Measurements from ENCODE around the gene CDK14. TPM values are rescaled to one million over a fixed set of nuclear protein-coding genes. Genes with fewer than 3 reads are reported as not detected.

Gene CDK14
- total and polyA plus RNA-seq, 2 donors (not counting 3 experiments of a cell fraction or from before 2014, with no cell fraction given): 5.5 to 34.2 TPM

- H3K9me1 ChIP-seq (replicated peaks; ENCODE audit: control insufficient read depth, extremely low read depth, insufficient read depth, low read length): no peaks in the 10 kb centered on the region
- no peaks in the 10 kb centered on the region for H3K27me3 ChIP-seq (ENCODE audit: control insufficient read depth in 2 of 2, insufficient read depth in 2 of 2, low read length in 2 of 2)
- dilution Hi-C loops (cut with MboI; ENCODE audit: extremely low pct_ligation_motif_present, low sequenced_read_pairs): no loop called here
- H3K4me3 ChIP-seq (replicated peaks in 1 of 3; ENCODE audit: insufficient read depth in 1 of 3, low read depth in 1 of 3, low read length in 3 of 3): no peak overlapping the region
- no peak overlapping the region for H2AFZ ChIP-seq (ENCODE audit: low read depth, low read length)
- CTCF ChIA-PET: interaction anchor here (0.6 to 3.2 kb wide), 34 partner anchors 10 to 405 kb away, joined by 3 to 71 read pairs (median 3); partner anchors contain the start of gene CDK14
- no TSS peak for BruUV-seq (replicated peaks)
- no peaks in the 10 kb centered on the region for H4K20me1 ChIP-seq (replicated peaks; ENCODE audit: control insufficient read depth, extremely low read depth, insufficient read depth, low read length)
- H3K36me3 ChIP-seq (ENCODE audit: control insufficient read depth in 2 of 2, extremely low read depth in 1 of 2, insufficient read depth in 2 of 2, low read length in 2 of 2): no peaks in the 10 kb centered on the region
- no peaks in the 10 kb centered on the region for H3K9me3 ChIP-seq (replicated peaks; ENCODE audit: control insufficient read depth, insufficient read depth, low read length)
- H3K4me2 ChIP-seq (ENCODE audit: insufficient read depth, low read length): no peak overlapping the region
- H3K27ac ChIP-seq (ENCODE audit: insufficient read depth, low read depth, low read length): no peak overlapping the region
- DNase-seq (ENCODE audit: low read depth, low spot score) (peak; percentile 75), FAIRE-seq (peak; percentile 62)
- H3K9ac ChIP-seq (replicated peaks; ENCODE audit: extremely low read depth, insufficient read depth, low read length): no peak overlapping the region
- POLR2A ChIA-PET: no interaction called here
- peaks cover 10% of the 10 kb centered on the region for H3K79me2 ChIP-seq (ENCODE audit: control insufficient read depth, insufficient read depth, low read length)
- intact Hi-C loops (cut with micrococcal nuclease): loop anchor here (1.0 to 10.0 kb wide), 4 partner anchors 33 to 475 kb away; partner anchors contain the start of genes CDK14 and STEAP1
- H3K4me1 ChIP-seq (ENCODE audit: control insufficient read depth, extremely low read depth, insufficient read depth, low read length): peaks cover 18% of the 10 kb centered on the region
- no peak for TF ChIP-seq EZH2 (IDR thresholded peaks at IDR 0.05; ENCODE audit: borderline replicate concordance, low read depth, low read length, severe bottlenecking)
- peak; percentile 56 to 60 for TF ChIP-seq CTCF (IDR thresholded peaks at IDR 0.05; ENCODE audit: extremely low read depth in 1 of 2, insufficient read depth in 1 of 2, low read depth in 1 of 2, low read length in 2 of 2)
- TF ChIP-seq MYC (IDR thresholded peaks at IDR 0.05; ENCODE audit: low read depth, low read length): no peak
- no peak for TF ChIP-seq GATA2 (IDR thresholded peaks at IDR 0.05; ENCODE audit: insufficient read depth, insufficient read length, low read depth, low read length)
- no peak for TF ChIP-seq FOS (IDR thresholded peaks at IDR 0.05; ENCODE audit: borderline replicate concordance, insufficient read depth, low read length)
Observed at GRCh38 chr7:90629297-90629918, 33.3 kb downstream of the CDK14 start.
